Measurements from ENCODE around the gene ADPRS.

- TF ChIP-seq CTCF (conservative IDR thresholded peaks at IDR 0.05) (no peak), EZH2 (IDR thresholded peaks at IDR 0.05; ENCODE audit: low read depth) (no peak)
These were observed 9.2 kb downstream of the ADPRS start for GRCh38 chr1:36097693-36098585.
